Mesodermal cell (in vitro differentiated cells): ENCODE data around the gene GSTT4.
"Not testable (repeated sequence)": the region's sequence is repeated elsewhere in the genome, so short reads cannot be mapped to it uniquely, and the experiment has no call there.

Experiments used
- H3K27ac ChIP-seq: 2 replicates; pipeline ENCODE4 v1.7.0; 2013; ENCODE audit warnings: mild to moderate bottlenecking, low read depth, low read length, moderate library complexity; ENCODE audit not compliant: severe bottlenecking
- H3K36me3 ChIP-seq: 2 replicates; pipeline ENCODE4 v1.7.1; 2013; ENCODE audit warnings: mild to moderate bottlenecking, low read length, moderate library complexity; ENCODE audit not compliant: control insufficient read depth, insufficient read depth
- H3K4me1 ChIP-seq: one replicate; pipeline ENCODE4 v1.7.1; 2013; ENCODE audit warnings: mild to moderate bottlenecking, low read length; ENCODE audit not compliant: insufficient read depth, control insufficient read depth, poor library complexity, severe bottlenecking
- H3K4me3 ChIP-seq: 2 replicates; pipeline ENCODE4 v1.7.0; 2013; ENCODE audit warnings: low read length, control low read depth, mild to moderate bottlenecking; ENCODE audit not compliant: insufficient read depth, poor library complexity, severe bottlenecking; ENCODE audit errors: extremely low read depth
- H3K9me3 ChIP-seq: 2 replicates; pipeline ENCODE4 v1.7.1; 2013; ENCODE audit warnings: mild to moderate bottlenecking, low read length, moderate library complexity; ENCODE audit not compliant: control insufficient read depth
- WGBS, 2 experiments: methylation state at CpG; one replicate each; pipeline ENCODE4 v1.1.5; 2013; ENCODE audit warnings: missing lambda C conversion rate in 2 of 2; ENCODE audit not compliant: insufficient coverage in 2 of 2; 5-methylcytosine and 5-hydroxymethylcytosine counted together

GSTT4 gene

GRCh38 chr22:23970816-23971486, 34.3 kb downstream of the GSTT4 start:
- no peak overlapping the region for H3K4me3 ChIP-seq
- H3K36me3 ChIP-seq, result peaks cover 31% of the 10 kb centered on the region
- WGBS, 2 experiments, result 91 to 100% methylated on average over 1 to 3 of the region's 6 CpGs
- no peak overlapping the region for H3K27ac ChIP-seq
- no peaks in the 10 kb centered on the region for H3K4me1 ChIP-seq
- H3K9me3 ChIP-seq, result no peaks in the 10 kb centered on the region

GRCh38 chr22:23970201-23970641, 35.0 kb downstream of the GSTT4 start:
- Histone ChIP-seq H3K27ac (no peak overlapping the region), H3K9me3 (no peaks in the 10 kb centered on the region), H3K4me3 (no peak overlapping the region), H3K4me1 (no peaks in the 10 kb centered on the region), H3K36me3 (peaks cover 31% of the 10 kb centered on the region)
- 93 to 96% methylated on average over 5 of the region's 5 CpGs for WGBS, 2 experiments

GRCh38 chr22:23969071-23969470, 36.2 kb downstream of the GSTT4 start:
- 96 to 100% methylated on average over 3 of the region's 3 CpGs for WGBS, 2 experiments
- no peak overlapping the region for H3K4me3 ChIP-seq
- no peak overlapping the region for H3K27ac ChIP-seq
- peaks cover 31% of the 10 kb centered on the region for H3K36me3 ChIP-seq
- no peaks in the 10 kb centered on the region for H3K9me3 ChIP-seq
- no peaks in the 10 kb centered on the region for H3K4me1 ChIP-seq

- no CpG with 5 or more reads among the region's 30 CpGs for WGBS, 2 experiments
- H3K4me1 ChIP-seq, H3K4me3 ChIP-seq, H3K9me3 ChIP-seq, H3K27ac ChIP-seq: not testable (repeated sequence)
- peaks cover 26% of the 10 kb centered on the region for H3K36me3 ChIP-seq
These were observed 38.7 kb downstream of the GSTT4 start, which contains the start of gene DDTL for GRCh38 chr22:23966568-23966967. DDTL (plus strand) TSS chr22:23966888; CDS start chr22:23966915, 27 bp downstream.

- not testable (repeated sequence) for H3K27ac ChIP-seq, H3K4me1 ChIP-seq, H3K4me3 ChIP-seq, H3K9me3 ChIP-seq
- no CpG with 5 or more reads among the region's 18 CpGs for WGBS, 2 experiments
- H3K36me3 ChIP-seq, result peaks cover 21% of the 10 kb centered on the region
These were observed 39.2 kb downstream of the GSTT4 start for GRCh38 chr22:23966094-23966493.

- H3K9me3 ChIP-seq, H3K4me3 ChIP-seq, H3K36me3 ChIP-seq, H3K27ac ChIP-seq, H3K4me1 ChIP-seq: not testable (repeated sequence)
- no CpG with 5 or more reads among the region's 43 CpGs for WGBS, 2 experiments
These were observed 44.0 kb downstream of the GSTT4 start, which contains the start of gene GSTT2B for GRCh38 chr22:23961084-23961771. GSTT2B (minus strand) TSS chr22:23961195; CDS start chr22:23961131, 64 bp downstream.

GRCh38 chr22:23956301-23956900, 48.9 kb downstream of the GSTT4 start:
- 4 to 24% methylated on average over 5 of the region's 12 CpGs for WGBS, 2 experiments
- H3K9me3 ChIP-seq, H3K27ac ChIP-seq, H3K4me3 ChIP-seq, H3K36me3 ChIP-seq, H3K4me1 ChIP-seq: not testable (repeated sequence)

- H3K27ac ChIP-seq, H3K4me3 ChIP-seq: not testable (repeated sequence)
- 33 to 40% methylated on average over 1 to 2 of the region's 8 CpGs for WGBS, 2 experiments
These were observed 49.4 kb downstream of the GSTT4 start for GRCh38 chr22:23955886-23956285.

GRCh38 chr22:23954991-23955305, 50.3 kb downstream of the GSTT4 start:
- H3K36me3 ChIP-seq, H3K27ac ChIP-seq, H3K9me3 ChIP-seq, H3K4me3 ChIP-seq, H3K4me1 ChIP-seq: not testable (repeated sequence)
- WGBS, 2 experiments, result 74 to 83% methylated on average over 2 to 3 of the region's 6 CpGs

More at GRCh38 chr22:23955886-23956285, 49.4 kb downstream of the GSTT4 start:
- H3K36me3 ChIP-seq, H3K4me1 ChIP-seq, H3K9me3 ChIP-seq: not testable (repeated sequence)

GRCh38 chr22:23954193-23954990, 50.9 kb downstream of the GSTT4 start:
- H3K9me3 ChIP-seq, H3K4me1 ChIP-seq, H3K27ac ChIP-seq, H3K4me3 ChIP-seq, H3K36me3 ChIP-seq: not testable (repeated sequence)
- WGBS, 2 experiments, result 78 to 85% methylated on average over 8 of the region's 8 CpGs
